Stomach (tissue), 9 donors: ENCODE results near the gene SLC41A3. TPM values are rescaled to one million over a fixed set of nuclear protein-coding genes. Genes with fewer than 3 reads are reported as not detected.

Source experiments
- DNase-seq, 2 donors: peaks; one replicate each; pipeline versions ENCODE4 v3.0.0 to v3.0.0-alpha.2; 2013 to 2019
- H3K27ac ChIP-seq, 5 donors: fragments of 200-600 bp in 4 of 5; sonication (generic) in 4 of 5; one replicate each; pipeline ENCODE4 v1.5.1; 2013 to 2019; ENCODE audit warnings: mild to moderate bottlenecking in 1 of 5, moderate library complexity in 1 of 5
- H3K27me3 ChIP-seq, 3 donors: fragments of 200-600 bp; sonication (generic); one replicate each; pipeline ENCODE4 v1.5.1; 2017 to 2019; ENCODE audit warnings: mixed run types in 1 of 3
- H3K36me3 ChIP-seq, 4 donors: fragments of 200-600 bp; sonication (generic); 1 replicate in 3 of 4; 2 replicates in 1 of 4; pipeline ENCODE4 v1.5.1; 2016 to 2019
- H3K4me1 ChIP-seq, 4 donors: fragments of 200-600 bp; sonication (generic); one replicate each; pipeline ENCODE4 v1.5.1; 2016 to 2019
- H3K4me3 ChIP-seq, 4 donors: fragments of 200-600 bp; sonication (generic) in 3 of 4; one replicate each; pipeline ENCODE4 v1.5.1; 2016 to 2019; ENCODE audit warnings: mild to moderate bottlenecking in 1 of 4
- H3K9me3 ChIP-seq, 4 donors: fragments of 200-600 bp; sonication (generic); one replicate each; pipeline ENCODE4 v1.5.1; 2016 to 2019
- CTCF ChIP-seq, 7 experiments: fragments of 450-650 bp in 4 of 7; fragments of 200-600 bp in 3 of 7; sonication (generic) in 3 of 7; IDR thresholded peaks; one replicate each; pipeline ENCODE4 v1.5.1; 2016 to 2019; ENCODE audit warnings: antibody characterized with exemption in 7 of 7, control low read depth in 2 of 7, mild to moderate bottlenecking in 1 of 7
- EP300 ChIP-seq: sonication (generic); formaldehyde crosslinking; IDR thresholded peaks from one replicate; pipeline ENCODE4 v1.6.1; 2017; ENCODE audit warnings: antibody characterized with exemption
- POLR2A ChIP-seq, 4 donors: fragments of 450-650 bp; IDR thresholded peaks; one replicate each; pipeline ENCODE4 v1.6.1; 2016; ENCODE audit warnings: antibody characterized with exemption in 4 of 4, control low read depth in 2 of 4, mild to moderate bottlenecking in 1 of 4, moderate library complexity in 1 of 4
- POLR2AphosphoS5 ChIP-seq, 3 donors: sonication (generic); formaldehyde crosslinking; IDR thresholded peaks; one replicate each; pipeline ENCODE4 v1.6.1; 2016; ENCODE audit warnings: antibody characterized with exemption in 3 of 3
- WGBS, 5 donors: extraction: QIAGEN DNeasy Blood & Tissue Kit in 3 of 5; methylation state at CpG; one replicate each; pipeline versions ENCODE4 v1.1.5 to v1.1.7; 2013 to 2018; 5-methylcytosine and 5-hydroxymethylcytosine counted together
- intact Hi-C: fragments of 100-400 bp; cut with DNase I; formaldehyde crosslinking; loops from one replicate; pipeline ENCODE4 v1.15.1; 2023; ENCODE audit warnings: low total_unique reads
- polyA plus RNA-seq, 3 donors: library from polyadenylated mRNA; stranded (reverse); fragments of 200-250 nt; gene quantifications; one replicate each; pipeline ENCODE4 v1.2.3, GENCODE V29; 2013
- total RNA-seq, 5 donors: library from RNA; depleted of rRNA; stranded (reverse); fragments of >200 nt; gene quantifications; one replicate each; pipeline versions ENCODE4 v1.1.0 to v1.2.3, GENCODE V29; 2014 to 2016
- donor health status: healthy with polysubstance abuse.
- donor health status: Bipolar disorder and iron deficiency.
- donor health status: healthy.

The SLC41A3 gene
- total and polyA plus RNA-seq, 8 donors = 15.4 to 81.7 (median 27.9) TPM

GRCh38 chr3:126009181-126009580 is 74.7 kb downstream of the SLC41A3 start:
- no peaks in the 10 kb centered on the region for H3K27me3 ChIP-seq
- H3K36me3 ChIP-seq = peaks cover 13 to 100% (median 74%) of the 10 kb centered on the region in 4 donors
- TF ChIP-seq POLR2A (IDR thresholded peaks at IDR 0.05) (no peak), CTCF (IDR thresholded peaks at IDR 0.05) (no peak), EP300 (no peak), POLR2AphosphoS5 (IDR thresholded peaks at IDR 0.05) (no peak)
- H3K27ac ChIP-seq = no peak overlapping the region
- intact Hi-C loops = no loop called here
- 92 to 96% (median 94%) methylated on average over 3 of the region's 3 CpGs for WGBS, 5 donors
- DNase-seq = no peak
- H3K4me1 ChIP-seq = no peaks in the 10 kb centered on the region
- no peak overlapping the region for H3K4me3 ChIP-seq
- no peaks in the 10 kb centered on the region for H3K9me3 ChIP-seq

GRCh38 chr3:126008219-126008618 is 75.7 kb downstream of the SLC41A3 start:
- Histone ChIP-seq H3K27me3 (no peaks in the 10 kb centered on the region), H3K27ac (no peak overlapping the region), H3K36me3 (peaks cover 13 to 94% (median 68%) of the 10 kb centered on the region in 4 donors), H3K4me3 (no peak overlapping the region), H3K9me3 (no peaks in the 10 kb centered on the region), H3K4me1 (no peaks in the 10 kb centered on the region)
- WGBS, 5 donors = 94 to 100% (median 99%) methylated on average over 3 of the region's 3 CpGs
- intact Hi-C loops = no loop called here
- no peak for TF ChIP-seq POLR2A (IDR thresholded peaks at IDR 0.05)
- no peak for TF ChIP-seq CTCF (IDR thresholded peaks at IDR 0.05)
- TF ChIP-seq EP300 = no peak
- no peak for TF ChIP-seq POLR2AphosphoS5 (IDR thresholded peaks at IDR 0.05)
- DNase-seq = no peak

- H3K4me3 ChIP-seq = no peak overlapping the region
- no peak overlapping the region for H3K27ac ChIP-seq
- no peak for DNase-seq
- no peaks in the 10 kb centered on the region for H3K27me3 ChIP-seq
- intact Hi-C loops = no loop called here
- H3K36me3 ChIP-seq = peaks cover 13 to 71% (median 49%) of the 10 kb centered on the region in 4 donors
- H3K9me3 ChIP-seq = peaks cover 0 to 19% (median 7%) of the 10 kb centered on the region in 4 donors
- 45 to 64% (median 57%) methylated on average over 3 of the region's 3 CpGs for WGBS, 5 donors
- H3K4me1 ChIP-seq = no peaks in the 10 kb centered on the region
- TF ChIP-seq EP300 (no peak), POLR2AphosphoS5 (IDR thresholded peaks at IDR 0.05) (no peak)
These were observed 78.0 kb downstream of the SLC41A3 start for GRCh38 chr3:126005951-126006350.

GRCh38 chr3:126004692-126005091 is 79.2 kb downstream of the SLC41A3 start:
- intact Hi-C loops = no loop called here
- TF ChIP-seq POLR2A (IDR thresholded peaks at IDR 0.05) (no peak), CTCF (IDR thresholded peaks at IDR 0.05) (no peak), EP300 (no peak), POLR2AphosphoS5 (IDR thresholded peaks at IDR 0.05) (no peak)
- Histone ChIP-seq H3K4me3 (no peak overlapping the region), H3K27me3 (no peaks in the 10 kb centered on the region), H3K27ac (no peak overlapping the region), H3K9me3 (peaks cover 0 to 32% (median 15%) of the 10 kb centered on the region in 4 donors), H3K4me1 (no peaks in the 10 kb centered on the region), H3K36me3 (peaks cover 13 to 58% (median 40%) of the 10 kb centered on the region in 4 donors)
- 83 to 100% (median 96%) methylated on average over 7 of the region's 7 CpGs for WGBS, 5 donors
- DNase-seq = no peak

GRCh38 chr3:126004217-126004616 is 79.7 kb downstream of the SLC41A3 start:
- TF ChIP-seq CTCF (IDR thresholded peaks at IDR 0.05) (no peak), POLR2A (IDR thresholded peaks at IDR 0.05) (no peak), EP300 (no peak), POLR2AphosphoS5 (IDR thresholded peaks at IDR 0.05) (no peak)
- Histone ChIP-seq H3K27me3 (no peaks in the 10 kb centered on the region), H3K4me3 (no peak overlapping the region), H3K27ac (no peak overlapping the region), H3K4me1 (no peaks in the 10 kb centered on the region), H3K9me3 (peaks cover 0 to 36% (median 17%) of the 10 kb centered on the region in 4 donors), H3K36me3 (peaks cover 13 to 54% (median 37%) of the 10 kb centered on the region in 4 donors)
- 86 to 95% (median 89%) methylated on average over 5 to 6 of the region's 6 CpGs for WGBS, 5 donors
- intact Hi-C loops = no loop called here
- DNase-seq = no peak
